ENCODE measurements around the gene RHBDL3. TPM values are rescaled to one million over a fixed set of nuclear protein-coding genes. Genes with fewer than 3 reads are reported as not detected.

The RHBDL3 gene
- total and polyA plus RNA-seq, 10 of the 15 experiments (the other 5 are each of a cell fraction or from before 2014, with no cell fraction given) = 0.04 to 0.24 (median 0.04) TPM; not detected in 5

- TF ChIP-seq SMARCA5 (IDR thresholded peaks at IDR 0.05) = no peak
- TF ChIP-seq EGR1 (IDR thresholded peaks at IDR 0.05; ENCODE audit: borderline replicate concordance in 1 of 2, low read depth in 2 of 2, low read length in 2 of 2) = no peak
Observed at GRCh38 chr17:32302860-32303649, 37.4 kb downstream of the RHBDL3 start (continued).

- 21% methylated on average over 2 of the region's 2 CpGs for WGBS (ENCODE audit: insufficient coverage, insufficient replicate concordance, low lambda C conversion rate, missing lambda C conversion rate)
- no peak for FAIRE-seq
Observed at GRCh38 chr17:32303781-32304288, 38.2 kb downstream of the RHBDL3 start.

More at GRCh38 chr17:32303781-32304288, 38.2 kb downstream of the RHBDL3 start:
- no peaks in the 10 kb centered on the region for H3K4me1 ChIP-seq (ENCODE audit: control insufficient read depth, insufficient read depth, low read length)
- H3K27me3 ChIP-seq (replicated peaks in 1 of 2; ENCODE audit: control insufficient read depth in 2 of 2, insufficient read depth in 2 of 2, low read length in 1 of 2) = peaks cover 0 to 7% of the 10 kb centered on the region in 2 experiments; a peak in 1 of 4 replicates
- POLR2A ChIA-PET = no interaction called here
- no peak overlapping the region for H3K27ac ChIP-seq (ENCODE audit: control insufficient read depth, insufficient read depth)
- no peaks in the 10 kb centered on the region for H3K79me2 ChIP-seq (ENCODE audit: control insufficient read depth, insufficient read depth, low read length)
- in situ Hi-C loops (cut with MboI) (no loop called here), intact Hi-C loops (cut with micrococcal nuclease; ENCODE audit: unreplicated experiment) (no loop called here)
- TF ChIP-seq NKRF (conservative IDR thresholded peaks at IDR 0.05) (no peak), ZNF217 (IDR thresholded peaks at IDR 0.05) (no peak), NFYA (IDR thresholded peaks at IDR 0.05; ENCODE audit: borderline replicate concordance, low read depth, low read length) (no peak)
- no peak for ATAC-seq
- no peaks in the 10 kb centered on the region for H3K36me3 ChIP-seq (ENCODE audit: control insufficient read depth in 2 of 2, insufficient read depth in 2 of 2, low read length in 1 of 2)
- H3K9me3 ChIP-seq (replicated peaks; ENCODE audit: control insufficient read depth, insufficient read depth, low read length) = no peaks in the 10 kb centered on the region
- BruUV-seq (replicated peaks) = no TSS peak
- CTCF ChIA-PET = no interaction called here
- H2AFZ ChIP-seq (ENCODE audit: control insufficient read depth, low read depth, low read length) = no peak overlapping the region
- H3K4me2 ChIP-seq (ENCODE audit: control insufficient read depth, insufficient read depth) = no peak overlapping the region
- H3K9ac ChIP-seq (ENCODE audit: control insufficient read depth, insufficient read depth, low read length) = no peak overlapping the region
- SMC1A ChIA-PET (ENCODE audit: uncharacterized antibody, unreplicated experiment) = no interaction called here
- DNase-seq (ENCODE audit: low read depth, low spot score) = no peak
- no peak overlapping the region for H3K4me3 ChIP-seq
- H4K20me1 ChIP-seq (ENCODE audit: control insufficient read depth, insufficient read depth) = no peaks in the 10 kb centered on the region; the same call in 1 of the 2 replicates
- RAD21 ChIA-PET (ENCODE audit: unreplicated experiment) = no interaction called here
